ENCODE data around the gene SLC15A1. TPM values are rescaled to one million over a fixed set of nuclear protein-coding genes. Genes with fewer than 3 reads are reported as not detected.

The SLC15A1 gene
- polyA plus RNA-seq, 3 donors: not detected

DNA sequence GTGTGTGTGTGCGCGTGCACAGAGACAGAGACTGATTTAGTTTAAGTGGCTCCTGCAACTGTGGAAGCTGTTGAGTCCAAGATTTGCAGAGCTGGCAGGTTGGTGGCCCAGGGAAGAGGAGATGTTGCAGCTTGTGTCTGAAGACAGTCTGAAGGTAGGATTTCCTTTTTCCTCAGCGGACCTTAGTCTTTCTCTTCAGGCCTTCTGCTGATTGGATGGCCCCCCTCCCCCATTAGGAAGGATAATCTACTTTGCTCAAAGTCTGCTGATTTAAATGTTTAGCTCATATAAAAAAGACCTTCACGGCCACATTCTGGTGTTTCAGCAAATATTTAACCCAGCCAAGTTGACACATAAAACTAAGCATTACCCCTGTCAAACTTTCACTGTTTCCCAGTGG is 84.3 kb downstream of the SLC15A1 start:
- H3K4me3 ChIP-seq (replicated peaks in 1 of 3; ENCODE audit: low read depth in 2 of 3, low read length in 3 of 3): no peak overlapping the region
- DNase-seq: no peak
- no peak overlapping the region for H3K4me2 ChIP-seq (replicated peaks; ENCODE audit: extremely low read depth, low read length, poor library complexity, severe bottlenecking)
- no peaks in the 10 kb centered on the region for H3K9me3 ChIP-seq (replicated peaks in 1 of 2; ENCODE audit: control insufficient read depth in 1 of 2, insufficient read depth in 1 of 2, low read length in 2 of 2)
- peaks cover 6% of the 10 kb centered on the region for H3K4me1 Mint-ChIP-seq
- H3K79me2 ChIP-seq (ENCODE audit: insufficient read depth, low read length): no peaks in the 10 kb centered on the region
- H4K20me1 ChIP-seq (ENCODE audit: insufficient read depth, low read length): no peaks in the 10 kb centered on the region
- H3K27ac ChIP-seq (ENCODE audit: low read depth in 1 of 2, low read length in 2 of 2): no peak overlapping the region
- no peak overlapping the region for H3K9ac ChIP-seq (ENCODE audit: insufficient read depth, low read length, poor library complexity, severe bottlenecking)
- H3K36me3 Mint-ChIP-seq: no peaks in the 10 kb centered on the region
- TF ChIP-seq, protein P1, sequence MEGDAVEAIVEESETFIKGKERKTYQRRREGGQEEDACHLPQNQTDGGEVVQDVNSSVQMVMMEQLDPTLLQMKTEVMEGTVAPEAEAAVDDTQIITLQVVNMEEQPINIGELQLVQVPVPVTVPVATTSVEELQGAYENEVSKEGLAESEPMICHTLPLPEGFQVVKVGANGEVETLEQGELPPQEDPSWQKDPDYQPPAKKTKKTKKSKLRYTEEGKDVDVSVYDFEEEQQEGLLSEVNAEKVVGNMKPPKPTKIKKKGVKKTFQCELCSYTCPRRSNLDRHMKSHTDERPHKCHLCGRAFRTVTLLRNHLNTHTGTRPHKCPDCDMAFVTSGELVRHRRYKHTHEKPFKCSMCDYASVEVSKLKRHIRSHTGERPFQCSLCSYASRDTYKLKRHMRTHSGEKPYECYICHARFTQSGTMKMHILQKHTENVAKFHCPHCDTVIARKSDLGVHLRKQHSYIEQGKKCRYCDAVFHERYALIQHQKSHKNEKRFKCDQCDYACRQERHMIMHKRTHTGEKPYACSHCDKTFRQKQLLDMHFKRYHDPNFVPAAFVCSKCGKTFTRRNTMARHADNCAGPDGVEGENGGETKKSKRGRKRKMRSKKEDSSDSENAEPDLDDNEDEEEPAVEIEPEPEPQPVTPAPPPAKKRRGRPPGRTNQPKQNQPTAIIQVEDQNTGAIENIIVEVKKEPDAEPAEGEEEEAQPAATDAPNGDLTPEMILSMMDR (IDR thresholded peaks at IDR 0.05): no peak
- no peak overlapping the region for H3K4me3 Mint-ChIP-seq
- no peak overlapping the region for H3K27ac Mint-ChIP-seq
- peaks cover 0 to 3% of the 10 kb centered on the region in 2 donors for H3K27me3 ChIP-seq (ENCODE audit: control insufficient read depth in 2 of 2, insufficient read depth in 2 of 2, low read length in 2 of 2)
- peaks cover 5 to 6% of the 10 kb centered on the region in 2 donors for H3K4me1 ChIP-seq (ENCODE audit: control insufficient read depth in 1 of 2, insufficient read depth in 2 of 2, low read length in 2 of 2)
- 90% methylated on average over 3 of the region's 4 CpGs for WGBS (ENCODE audit: insufficient coverage)
- no peak overlapping the region for H2AFZ ChIP-seq (ENCODE audit: insufficient read depth, low read depth, low read length, poor library complexity, severe bottlenecking)
- H3K9me3 Mint-ChIP-seq: peaks cover 0 to under 1% (median 0%) of the 10 kb centered on the region in 7 donors
- H3K27me3 Mint-ChIP-seq (ENCODE audit: low read depth in 3 of 3): peaks cover 5 to 28% (median 16%) of the 10 kb centered on the region in 3 donors
- H3K36me3 ChIP-seq (replicated peaks in 1 of 2; ENCODE audit: control insufficient read depth in 1 of 2, insufficient read depth in 2 of 2, low read length in 2 of 2): no peaks in the 10 kb centered on the region
- intact Hi-C loops (cut with micrococcal nuclease): no loop called here

DNA sequence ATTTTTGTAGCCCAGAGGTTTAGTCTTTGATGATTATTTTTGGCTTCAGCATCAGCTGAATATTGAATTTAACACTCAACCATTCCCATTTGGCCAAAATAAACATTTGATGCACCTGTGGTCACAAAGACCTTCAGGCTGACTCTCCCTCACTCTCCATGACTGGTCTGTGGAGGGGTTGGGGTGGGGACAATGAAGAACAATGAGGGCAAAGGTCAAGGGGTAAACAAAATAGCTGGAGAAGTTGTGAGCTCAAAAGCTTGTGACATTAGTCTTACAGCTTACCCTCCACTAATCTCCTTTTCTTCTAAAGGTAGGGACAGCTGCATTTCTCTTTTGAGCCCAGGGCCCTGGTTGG is 86.9 kb downstream of the SLC15A1 start:
- Histone ChIP-seq H3K4me3 (replicated peaks in 1 of 3; ENCODE audit: low read depth in 2 of 3, low read length in 3 of 3) (no peak overlapping the region), H3K9ac (ENCODE audit: insufficient read depth, low read length, poor library complexity, severe bottlenecking) (no peak overlapping the region), H3K4me2 (replicated peaks; ENCODE audit: extremely low read depth, low read length, poor library complexity, severe bottlenecking) (no peak overlapping the region), H4K20me1 (ENCODE audit: insufficient read depth, low read length) (no peaks in the 10 kb centered on the region), H2AFZ (ENCODE audit: insufficient read depth, low read depth, low read length, poor library complexity, severe bottlenecking) (no peak overlapping the region), H3K79me2 (ENCODE audit: insufficient read depth, low read length) (no peaks in the 10 kb centered on the region), H3K27ac (ENCODE audit: low read depth in 1 of 2, low read length in 2 of 2) (no peak overlapping the region), H3K4me1 (ENCODE audit: control insufficient read depth in 1 of 2, insufficient read depth in 2 of 2, low read length in 2 of 2) (no peaks in the 10 kb centered on the region), H3K36me3 (replicated peaks in 1 of 2; ENCODE audit: control insufficient read depth in 1 of 2, insufficient read depth in 2 of 2, low read length in 2 of 2) (no peaks in the 10 kb centered on the region), H3K9me3 (replicated peaks in 1 of 2; ENCODE audit: control insufficient read depth in 1 of 2, insufficient read depth in 1 of 2, low read length in 2 of 2) (no peaks in the 10 kb centered on the region), H3K27me3 (ENCODE audit: control insufficient read depth in 2 of 2, insufficient read depth in 2 of 2, low read length in 2 of 2) (peaks cover 0 to 3% of the 10 kb centered on the region in 2 donors)
- H3K4me1 Mint-ChIP-seq: no peaks in the 10 kb centered on the region
- H3K4me3 Mint-ChIP-seq: no peak overlapping the region
- peaks cover 7 to 27% (median 7%) of the 10 kb centered on the region in 3 donors for H3K27me3 Mint-ChIP-seq (ENCODE audit: low read depth in 3 of 3)
- H3K27ac Mint-ChIP-seq: no peak overlapping the region
- TF ChIP-seq, protein P1 (IDR thresholded peaks at IDR 0.05): no peak
- intact Hi-C loops (cut with micrococcal nuclease): no loop called here
- no peaks in the 10 kb centered on the region for H3K36me3 Mint-ChIP-seq
- no peaks in the 10 kb centered on the region for H3K9me3 Mint-ChIP-seq
- DNase-seq: no peak

All from CD14-positive monocyte (primary cell).